Ovary (tissue), 9 donors: ENCODE results near the gene TFIP11. TPM values are rescaled to one million over a fixed set of nuclear protein-coding genes. Genes with fewer than 3 reads are reported as not detected.

ENCODE experiments used
- DNase-seq, 5 donors: peaks; one replicate each; pipeline ENCODE4 v3.0.0-alpha.2; 2019 to 2020
- H3K27ac ChIP-seq, 2 donors: fragments of 200-600 bp; one replicate each; pipeline versions ENCODE4 v1.5.1 to v1.8.0; 2019 to 2022
- H3K27me3 ChIP-seq: fragments of 200-600 bp; one replicate; pipeline ENCODE4 v1.8.0; 2022
- H3K36me3 ChIP-seq: fragments of 200-600 bp; sonication (generic); one replicate; pipeline ENCODE4 v1.5.1; 2019
- H3K4me1 ChIP-seq: one replicate; pipeline ENCODE4 v1.8.1; 2013; ENCODE audit warnings: mild to moderate bottlenecking, moderate library complexity; ENCODE audit not compliant: insufficient read depth
- H3K4me3 ChIP-seq: fragments of 200-600 bp; sonication (generic); one replicate; pipeline ENCODE4 v1.5.1; 2017
- H3K9me3 ChIP-seq, 2 donors: fragments of 200-600 bp in 1 of 2; sonication (generic) in 1 of 2; one replicate each; pipeline versions ENCODE4 v1.5.1 to v1.8.1; 2013 to 2019; ENCODE audit warnings: mild to moderate bottlenecking in 1 of 2, moderate library complexity in 1 of 2
- EP300 ChIP-seq: sonication (generic); formaldehyde crosslinking; IDR thresholded peaks from one replicate; pipeline ENCODE4 v1.6.1; 2017; ENCODE audit warnings: antibody characterized with exemption
- POLR2A ChIP-seq: fragments of 450-650 bp; IDR thresholded peaks from one replicate; pipeline ENCODE4 v1.6.1; 2017; ENCODE audit warnings: antibody characterized with exemption, mild to moderate bottlenecking, moderate library complexity
- WGBS, 3 donors: extraction: QIAGEN DNeasy Blood & Tissue Kit in 1 of 3; methylation state at CpG; one replicate each; pipeline versions ENCODE4 v1.1.5 to v1.1.7; 2013 to 2017; 5-methylcytosine and 5-hydroxymethylcytosine counted together
- intact Hi-C, 4 donors: fragments of 100-400 bp; cut with DNase I; formaldehyde crosslinking; loops; one replicate each; pipeline versions ENCODE4 v1.11.0 to v1.15.1; 2022 to 2023
- polyA plus RNA-seq, 2 donors: library from polyadenylated mRNA; stranded (reverse); fragments of 200-250 nt in 1 of 2; fragments of 350-450 nt in 1 of 2; fragmentation: Illumina TruSeq in 1 of 2; extraction: RNeasy Lipid Tissue Mini Kit (QIAGEN cat#74804) in 1 of 2; gene quantifications; one replicate each; pipeline ENCODE4 v1.2.3, GENCODE V29; 2013 to 2014
- total RNA-seq, 7 donors: library from RNA; depleted of rRNA in 2 of 7; stranded (reverse); fragments of >200 nt in 2 of 7; fragmentation: NEBNext Ultra II Directional in 3 of 7; extraction: Animal tissue kit (Norgen Biotek cat#: 25700) in 3 of 7; gene quantifications; one replicate each; pipeline versions ENCODE4 v1.1.0 to v1.2.4, GENCODE V29; 2016 to 2023
- TF ChIP-seq, protein P1 (sequence below), 3 donors: fragments of 450-650 bp in 2 of 3; fragments of 200-600 bp in 1 of 3; IDR thresholded peaks; one replicate each; pipeline versions ENCODE4 v1.5.1 to v1.8.0; 2016 to 2022; ENCODE audit warnings: antibody characterized with exemption in 3 of 3, mild to moderate bottlenecking in 1 of 3
- donor health status: DM: no; HTN: no; CAD: no; lungs with moderate emphysema.
- donor health status: DM: no; HTN: no; CAD: no.
- donor health status: Bipolar disorder and iron deficiency.
- donor health status: DM: yes; HTN: yes; CAD: no.
- donor health status: DM: no; HTN: no; CAD: no.
- donor health status: DM: yes; HTN: yes; CAD: no.

The TFIP11 gene
- total and polyA plus RNA-seq, 9 donors, result 10.8 to 31.0 (median 26.3) TPM

DNA sequence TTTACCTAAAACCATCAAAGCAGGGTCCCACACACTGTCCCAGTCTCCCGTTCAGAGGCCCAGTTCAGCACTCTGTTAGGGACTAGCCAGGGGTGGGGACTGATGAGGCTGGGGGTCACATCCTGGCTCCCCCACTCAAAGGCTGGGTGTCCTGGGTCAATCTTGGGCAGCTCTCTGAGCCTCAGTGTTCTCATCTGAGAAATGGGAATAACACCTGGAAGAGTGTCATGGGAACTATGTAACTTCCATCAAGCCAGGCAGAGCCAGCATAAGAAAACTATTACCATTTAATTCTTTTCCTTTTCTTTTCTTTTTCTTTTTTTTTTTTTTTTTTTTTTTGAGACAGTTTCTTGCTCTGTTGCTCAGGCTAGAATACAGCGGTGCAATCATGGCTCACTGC lies 39.3 kb upstream of the TFIP11 start:
- intact Hi-C loops, result no loop called here
- WGBS, 3 donors, result 83 to 94% (median 89%) methylated on average over 2 of the region's 2 CpGs
- no peaks in the 10 kb centered on the region for H3K36me3 ChIP-seq
- TF ChIP-seq POLR2A (no peak), EP300 (no peak)
- TF ChIP-seq, protein P1, sequence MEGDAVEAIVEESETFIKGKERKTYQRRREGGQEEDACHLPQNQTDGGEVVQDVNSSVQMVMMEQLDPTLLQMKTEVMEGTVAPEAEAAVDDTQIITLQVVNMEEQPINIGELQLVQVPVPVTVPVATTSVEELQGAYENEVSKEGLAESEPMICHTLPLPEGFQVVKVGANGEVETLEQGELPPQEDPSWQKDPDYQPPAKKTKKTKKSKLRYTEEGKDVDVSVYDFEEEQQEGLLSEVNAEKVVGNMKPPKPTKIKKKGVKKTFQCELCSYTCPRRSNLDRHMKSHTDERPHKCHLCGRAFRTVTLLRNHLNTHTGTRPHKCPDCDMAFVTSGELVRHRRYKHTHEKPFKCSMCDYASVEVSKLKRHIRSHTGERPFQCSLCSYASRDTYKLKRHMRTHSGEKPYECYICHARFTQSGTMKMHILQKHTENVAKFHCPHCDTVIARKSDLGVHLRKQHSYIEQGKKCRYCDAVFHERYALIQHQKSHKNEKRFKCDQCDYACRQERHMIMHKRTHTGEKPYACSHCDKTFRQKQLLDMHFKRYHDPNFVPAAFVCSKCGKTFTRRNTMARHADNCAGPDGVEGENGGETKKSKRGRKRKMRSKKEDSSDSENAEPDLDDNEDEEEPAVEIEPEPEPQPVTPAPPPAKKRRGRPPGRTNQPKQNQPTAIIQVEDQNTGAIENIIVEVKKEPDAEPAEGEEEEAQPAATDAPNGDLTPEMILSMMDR (IDR thresholded peaks at IDR 0.05), result no peak
- no peak overlapping the region for H3K27ac ChIP-seq
- no peaks in the 10 kb centered on the region for H3K27me3 ChIP-seq
- H3K9me3 ChIP-seq, result no peaks in the 10 kb centered on the region
- DNase-seq, result no peak
- no peaks in the 10 kb centered on the region for H3K4me1 ChIP-seq
- H3K4me3 ChIP-seq, result no peak overlapping the region

DNA sequence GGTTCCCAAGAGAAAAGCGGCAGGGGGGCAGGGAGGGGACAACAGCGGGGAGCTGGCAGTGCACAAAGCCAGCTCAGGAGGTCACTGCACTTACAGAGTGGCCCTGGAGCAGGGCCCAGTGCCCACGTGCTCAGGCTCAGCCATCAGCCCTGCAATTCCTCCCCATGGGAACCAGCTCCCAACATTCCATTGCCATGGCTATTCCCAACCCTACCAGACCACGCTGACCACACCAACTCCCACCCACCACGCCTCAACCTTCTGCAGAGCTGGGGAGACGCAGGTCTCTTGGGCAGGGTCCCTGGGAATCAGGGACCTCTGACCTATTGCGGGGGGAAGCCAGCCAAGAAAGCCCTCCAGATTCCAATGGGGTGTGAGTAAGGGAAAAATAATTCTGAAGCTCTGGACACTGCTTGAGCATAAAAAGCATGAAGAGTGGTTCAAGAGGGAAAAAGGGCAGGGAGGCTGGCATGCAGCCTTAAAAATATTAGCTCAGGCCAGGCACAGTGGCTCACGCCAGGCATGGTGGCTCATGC lies 38.3 kb upstream of the TFIP11 start:
- intact Hi-C loops, result no loop called here
- no peak for DNase-seq
- Histone ChIP-seq H3K27ac (no peak overlapping the region), H3K4me3 (no peak overlapping the region), H3K4me1 (no peaks in the 10 kb centered on the region), H3K27me3 (no peaks in the 10 kb centered on the region), H3K9me3 (no peaks in the 10 kb centered on the region), H3K36me3 (no peaks in the 10 kb centered on the region)
- TF ChIP-seq POLR2A (no peak), EP300 (no peak)
- TF ChIP-seq, protein P1 (IDR thresholded peaks at IDR 0.05), result no peak
- WGBS, 3 donors, result 41 to 61% (median 57%) methylated on average over 8 of the region's 8 CpGs

DNA sequence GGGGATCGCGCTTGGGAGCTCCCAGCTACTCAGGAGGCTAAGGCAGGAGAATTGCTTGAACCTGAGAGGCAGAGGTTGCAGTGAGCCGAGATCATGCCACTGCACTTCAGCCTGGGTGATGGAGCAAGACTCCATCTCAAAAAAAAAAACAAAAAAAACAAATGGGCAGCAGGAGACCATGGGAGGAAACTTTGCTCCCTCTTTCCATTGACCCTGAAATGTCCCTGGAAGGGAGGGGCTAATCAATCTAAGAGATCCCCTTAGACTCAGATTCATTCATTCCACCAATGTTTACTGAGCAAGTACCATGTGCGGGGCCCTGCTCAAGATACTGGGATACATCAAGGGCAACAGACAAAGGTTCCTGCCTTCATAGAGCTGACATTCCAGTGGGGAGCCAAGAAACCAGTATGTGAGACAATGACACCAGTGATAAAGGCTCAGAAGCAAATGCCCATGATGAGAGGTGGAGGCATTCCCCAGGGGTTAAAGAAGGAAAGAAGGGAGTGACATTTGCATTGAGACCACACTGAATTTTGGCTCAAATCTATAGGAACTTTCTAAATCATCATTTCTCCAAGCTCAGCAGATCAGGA lies 37.7 kb upstream of the TFIP11 start:
- no peak for DNase-seq
- no peak for TF ChIP-seq EP300
- TF ChIP-seq, protein P1 (IDR thresholded peaks at IDR 0.05), result no peak
- TF ChIP-seq POLR2A, result no peak
- intact Hi-C loops, result no loop called here
- no peaks in the 10 kb centered on the region for H3K36me3 ChIP-seq
- no peak overlapping the region for H3K27ac ChIP-seq
- no peaks in the 10 kb centered on the region for H3K4me1 ChIP-seq
- WGBS, 3 donors, result 92 to 97% (median 94%) methylated on average over 4 of the region's 4 CpGs
- no peaks in the 10 kb centered on the region for H3K9me3 ChIP-seq
- H3K27me3 ChIP-seq, result no peaks in the 10 kb centered on the region
- H3K4me3 ChIP-seq, result no peak overlapping the region

DNA sequence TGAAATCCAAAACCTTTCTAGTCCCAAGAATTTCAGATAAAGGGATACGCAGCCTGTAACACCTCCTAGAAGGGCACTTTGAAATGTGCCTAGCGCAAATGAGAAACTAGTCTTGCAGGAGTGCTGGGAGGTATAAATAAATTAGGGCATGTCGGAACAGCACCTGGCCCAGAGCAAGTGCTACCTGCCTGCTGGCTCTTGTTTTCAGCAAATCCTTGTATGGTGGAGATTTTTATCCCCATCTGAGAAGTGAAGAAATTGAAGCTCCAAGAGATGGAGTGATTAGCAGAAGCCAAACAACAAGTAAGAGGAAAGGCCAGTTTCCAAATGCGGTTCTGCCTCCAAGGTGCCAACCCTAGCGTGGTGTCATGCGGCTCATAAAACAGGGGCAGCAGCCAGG lies 36.7 kb upstream of the TFIP11 start:
- Histone ChIP-seq H3K27me3 (no peaks in the 10 kb centered on the region), H3K27ac (no peak overlapping the region), H3K4me3 (no peak overlapping the region), H3K36me3 (no peaks in the 10 kb centered on the region), H3K4me1 (no peaks in the 10 kb centered on the region), H3K9me3 (no peaks in the 10 kb centered on the region)
- TF ChIP-seq, protein P1 (IDR thresholded peaks at IDR 0.05), result no peak
- no peak for TF ChIP-seq EP300
- DNase-seq, result no peak
- WGBS, 3 donors, result 73 to 93% (median 75%) methylated on average over 6 of the region's 6 CpGs
- intact Hi-C loops, result no loop called here
